Loucy (cell line): Measurements from ENCODE around the gene GRK1.

Experiments used
- H2AFZ ChIP-seq: fragments of 200-600 bp; sonication (generic); 2 replicates; pipeline ENCODE4 v1.6.0; 2016; ENCODE audit warnings: antibody characterized with exemption, mild to moderate bottlenecking, low read length, moderate library complexity
- H3F3A ChIP-seq: fragments of 200-600 bp; 2 replicates; pipeline ENCODE4 v1.6.0; 2016; ENCODE audit warnings: antibody characterized with exemption, low read depth, mild to moderate bottlenecking
- H3K27me3 ChIP-seq: fragments of 200-600 bp; sonication (generic); 2 replicates; pipeline ENCODE4 v1.6.1; 2014; ENCODE audit warnings: low read length, mild to moderate bottlenecking; ENCODE audit not compliant: insufficient read depth, poor library complexity, severe bottlenecking
- H3K36me3 ChIP-seq: fragments of 200-600 bp; sonication (generic); 2 replicates; pipeline ENCODE4 v1.6.1; 2016; ENCODE audit warnings: low read length; ENCODE audit not compliant: insufficient read depth
- H3K4me1 ChIP-seq: fragments of 200-600 bp; sonication (generic); 2 replicates; pipeline ENCODE4 v1.5.1; 2014; ENCODE audit warnings: low read length, mild to moderate bottlenecking; ENCODE audit not compliant: insufficient read depth, poor library complexity, severe bottlenecking
- H3K4me2 ChIP-seq: fragments of 200-600 bp; sonication (generic); 2 replicates; pipeline ENCODE4 v1.6.0; 2014; ENCODE audit warnings: antibody characterized with exemption, low read length, low read depth, mild to moderate bottlenecking; ENCODE audit not compliant: poor library complexity, severe bottlenecking
- H3K4me3 ChIP-seq: fragments of 200-600 bp; sonication (generic); 2 replicates; pipeline ENCODE4 v1.5.1; 2014; ENCODE audit warnings: low read length, mild to moderate bottlenecking, mixed read lengths; ENCODE audit not compliant: poor library complexity, severe bottlenecking
- H3K79me2 ChIP-seq: fragments of 200-600 bp; sonication (generic); 2 replicates; pipeline ENCODE4 v1.6.1; 2014; ENCODE audit warnings: low read length; ENCODE audit not compliant: insufficient read depth
- H3K9ac ChIP-seq: fragments of 200-600 bp; sonication (generic); 2 replicates; pipeline ENCODE4 v1.6.0; 2014; ENCODE audit warnings: mild to moderate bottlenecking, low read depth, low read length, moderate library complexity; ENCODE audit not compliant: poor library complexity, severe bottlenecking
- H3K9me2 ChIP-seq: fragments of 200-600 bp; sonication (generic); replicated peaks from 2 replicates; pipeline ENCODE4 v1.6.1; 2016; ENCODE audit warnings: low read depth, low read length, mixed read lengths
- H3K9me3 ChIP-seq: fragments of 200-600 bp; sonication (generic); 2 replicates; pipeline ENCODE4 v1.6.1; 2014; ENCODE audit warnings: mild to moderate bottlenecking, antibody characterized with exemption, low read length, low read depth; ENCODE audit not compliant: insufficient read depth
- H4K20me1 ChIP-seq: fragments of 200-600 bp; sonication (generic); 2 replicates; pipeline ENCODE4 v1.6.0; 2014; ENCODE audit warnings: antibody characterized with exemption, low read length, mild to moderate bottlenecking; ENCODE audit not compliant: insufficient read depth, poor library complexity, severe bottlenecking
- EZH2phosphoT487 ChIP-seq: fragments of 200-600 bp; IDR thresholded peaks from 2 replicates; pipeline ENCODE4 v1.6.1; 2018; ENCODE audit warnings: antibody characterized with exemption, mild to moderate bottlenecking, moderate library complexity, borderline replicate concordance
- TF ChIP-seq, protein P1 (sequence below): fragments of 200-600 bp; sonication (generic); conservative IDR thresholded peaks from 2 replicates; pipeline ENCODE4 v1.5.1; 2014; ENCODE audit warnings: mild to moderate bottlenecking, antibody characterized with exemption, low read length

GRK1 gene

DNA sequence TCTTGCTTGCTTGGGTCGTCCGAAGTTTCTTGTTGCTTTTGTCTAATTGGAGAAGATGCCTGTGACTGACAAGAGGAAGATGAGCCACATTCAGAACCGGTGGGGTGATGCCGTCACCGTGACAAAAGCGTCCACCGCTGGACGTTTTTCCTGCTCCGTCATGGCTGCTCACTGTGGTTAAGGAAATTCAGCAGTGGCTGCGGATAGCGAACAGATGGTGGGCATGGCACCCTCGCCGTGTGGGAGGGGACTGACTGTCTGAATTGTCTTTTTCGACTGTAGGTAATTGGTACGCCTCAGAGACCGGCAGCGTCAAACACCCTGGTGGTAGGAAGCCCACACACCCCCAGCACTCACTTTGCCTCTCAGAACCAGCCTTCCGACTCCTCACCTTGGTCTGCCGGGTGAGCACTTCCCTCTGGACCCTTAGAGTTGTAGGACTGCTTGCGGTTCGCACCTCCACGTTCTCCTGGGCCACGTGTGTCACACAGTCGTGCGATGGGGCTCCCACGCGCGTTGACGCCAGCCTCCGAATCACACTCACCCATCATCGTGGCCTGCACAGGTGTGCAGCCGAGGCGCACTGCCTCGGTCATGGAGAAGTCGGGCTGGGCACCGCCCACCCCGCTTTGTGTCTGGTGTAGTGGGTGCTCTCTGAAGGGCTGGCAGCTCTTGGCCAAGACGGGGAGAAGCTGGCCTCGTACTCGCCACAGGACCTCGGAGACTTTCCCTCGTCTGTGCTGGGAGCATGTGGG lies 35.5 kb upstream of the GRK1 start:
- no peak overlapping the region for H3K4me3 ChIP-seq
- no peaks in the 10 kb centered on the region for H4K20me1 ChIP-seq
- H3K4me1 ChIP-seq = no peaks in the 10 kb centered on the region
- no peaks in the 10 kb centered on the region for H3K9me3 ChIP-seq
- H3K27me3 ChIP-seq = no peaks in the 10 kb centered on the region
- H2AFZ ChIP-seq = no peak overlapping the region
- H3K9ac ChIP-seq = no peak overlapping the region
- no peak for TF ChIP-seq EZH2phosphoT487
- TF ChIP-seq, protein P1, sequence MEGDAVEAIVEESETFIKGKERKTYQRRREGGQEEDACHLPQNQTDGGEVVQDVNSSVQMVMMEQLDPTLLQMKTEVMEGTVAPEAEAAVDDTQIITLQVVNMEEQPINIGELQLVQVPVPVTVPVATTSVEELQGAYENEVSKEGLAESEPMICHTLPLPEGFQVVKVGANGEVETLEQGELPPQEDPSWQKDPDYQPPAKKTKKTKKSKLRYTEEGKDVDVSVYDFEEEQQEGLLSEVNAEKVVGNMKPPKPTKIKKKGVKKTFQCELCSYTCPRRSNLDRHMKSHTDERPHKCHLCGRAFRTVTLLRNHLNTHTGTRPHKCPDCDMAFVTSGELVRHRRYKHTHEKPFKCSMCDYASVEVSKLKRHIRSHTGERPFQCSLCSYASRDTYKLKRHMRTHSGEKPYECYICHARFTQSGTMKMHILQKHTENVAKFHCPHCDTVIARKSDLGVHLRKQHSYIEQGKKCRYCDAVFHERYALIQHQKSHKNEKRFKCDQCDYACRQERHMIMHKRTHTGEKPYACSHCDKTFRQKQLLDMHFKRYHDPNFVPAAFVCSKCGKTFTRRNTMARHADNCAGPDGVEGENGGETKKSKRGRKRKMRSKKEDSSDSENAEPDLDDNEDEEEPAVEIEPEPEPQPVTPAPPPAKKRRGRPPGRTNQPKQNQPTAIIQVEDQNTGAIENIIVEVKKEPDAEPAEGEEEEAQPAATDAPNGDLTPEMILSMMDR = no peak
- H3F3A ChIP-seq = no peaks in the 10 kb centered on the region; the same call in 1 of the 2 replicates
- no peaks in the 10 kb centered on the region for H3K9me2 ChIP-seq
- no peaks in the 10 kb centered on the region for H3K79me2 ChIP-seq
- no peaks in the 10 kb centered on the region for H3K36me3 ChIP-seq
- no peak overlapping the region for H3K4me2 ChIP-seq

DNA sequence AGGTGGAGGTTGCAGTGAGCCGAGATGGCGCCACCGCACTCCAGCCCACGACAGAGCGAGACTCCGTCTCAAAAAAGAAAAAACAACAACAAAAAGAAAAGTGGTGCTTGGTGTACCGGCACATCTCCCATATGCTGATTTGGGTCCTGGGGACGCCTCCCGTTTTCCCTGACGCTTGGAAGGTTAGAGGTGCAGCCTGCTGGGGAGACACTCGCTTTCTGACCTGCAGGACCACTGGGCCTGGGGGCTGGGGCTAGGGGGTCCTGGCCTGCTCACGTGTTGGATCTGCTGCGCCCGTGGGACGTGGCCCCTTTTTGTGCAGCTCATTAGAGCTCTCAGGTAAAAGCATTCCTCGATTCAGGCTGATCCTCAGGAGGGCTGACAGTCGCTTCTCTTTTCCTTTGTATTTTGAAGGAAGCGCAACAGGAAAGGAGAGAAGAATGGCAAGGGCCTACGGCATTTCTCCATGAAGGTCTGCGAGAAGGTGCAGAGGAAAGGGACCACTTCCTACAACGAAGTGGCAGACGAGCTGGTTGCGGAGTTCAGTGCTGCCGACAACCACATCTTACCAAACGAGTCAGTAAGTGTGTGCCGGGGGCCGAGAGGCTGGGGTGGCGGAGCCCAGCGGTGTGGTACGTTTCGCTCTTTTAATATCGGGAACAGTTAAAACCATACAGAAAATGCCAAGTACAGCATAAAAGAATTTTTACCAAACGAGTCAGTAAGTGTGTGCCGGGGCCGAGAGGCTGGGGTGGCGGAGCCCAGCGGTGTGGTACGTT lies 34.1 kb upstream of the GRK1 start:
- Histone ChIP-seq H3F3A (no peaks in the 10 kb centered on the region), H3K9me2 (no peaks in the 10 kb centered on the region)
- TF ChIP-seq, protein P1 = no peak
- TF ChIP-seq EZH2phosphoT487 = no peak

DNA sequence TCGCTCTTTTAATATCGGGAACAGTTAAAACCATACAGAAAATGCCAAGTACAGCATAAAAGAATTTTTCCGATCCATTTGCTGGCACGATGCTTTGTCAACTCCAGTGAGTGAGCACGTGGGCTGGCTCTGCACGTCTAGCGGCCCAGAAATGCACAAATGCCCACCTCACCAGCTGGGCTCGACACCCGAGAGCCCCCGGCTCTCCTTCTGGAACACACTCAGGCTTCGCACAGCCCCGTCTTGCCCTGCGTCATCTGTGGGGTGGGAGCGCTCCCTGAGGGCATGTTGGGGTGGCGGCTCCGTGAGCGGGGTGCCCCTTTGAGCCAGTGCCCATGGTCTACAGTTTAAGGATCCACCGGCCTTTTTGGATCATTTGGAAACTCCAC lies 33.5 kb upstream of the GRK1 start:
- Histone ChIP-seq H3K4me3 (no peak overlapping the region), H3K27me3 (no peaks in the 10 kb centered on the region), H3K4me1 (no peaks in the 10 kb centered on the region), H3K4me2 (no peak overlapping the region), H3F3A (no peaks in the 10 kb centered on the region), H3K9me3 (no peaks in the 10 kb centered on the region), H4K20me1 (no peaks in the 10 kb centered on the region), H3K79me2 (no peaks in the 10 kb centered on the region), H2AFZ (no peak overlapping the region), H3K9me2 (no peaks in the 10 kb centered on the region), H3K9ac (no peak overlapping the region), H3K36me3 (no peaks in the 10 kb centered on the region)
- TF ChIP-seq EZH2phosphoT487 = no peak
- TF ChIP-seq, protein P1 = no peak

More for the DNA sequence above, 34.1 kb upstream of the GRK1 start:
- H3K4me3 ChIP-seq = no peak overlapping the region
- H3K4me2 ChIP-seq = no peak overlapping the region
- no peak overlapping the region for H3K9ac ChIP-seq
- H3K36me3 ChIP-seq = no peaks in the 10 kb centered on the region
- H3K27me3 ChIP-seq = no peaks in the 10 kb centered on the region
- no peaks in the 10 kb centered on the region for H3K9me3 ChIP-seq
- no peaks in the 10 kb centered on the region for H3K79me2 ChIP-seq
- no peak overlapping the region for H2AFZ ChIP-seq
- H3K4me1 ChIP-seq = no peaks in the 10 kb centered on the region
- no peaks in the 10 kb centered on the region for H4K20me1 ChIP-seq
